Large intestine (tissue), 3 donors: ENCODE measurements around the gene MAPK7. TPM values are rescaled to one million over a fixed set of nuclear protein-coding genes. Genes with fewer than 3 reads are reported as not detected.
A peak's percentile ranks its signal among the peaks of the same experiment; 100 is the strongest.

Experiments
- DNase-seq, 2 donors: peaks; one replicate each; pipeline versions ENCODE4 v3.0.0 to v3.0.0-alpha.2; 2013
- H3K27ac ChIP-seq: one replicate; pipeline ENCODE4 v1.5.1; 2013; ENCODE audit warnings: low read length
- H3K27me3 ChIP-seq: 2 replicates; pipeline ENCODE4 v1.6.1; 2013; ENCODE audit warnings: low read length; ENCODE audit not compliant: control insufficient read depth, insufficient read depth
- H3K36me3 ChIP-seq: 2 replicates; pipeline ENCODE4 v1.6.1; 2013; ENCODE audit warnings: low read length; ENCODE audit not compliant: control insufficient read depth, insufficient read depth
- H3K4me1 ChIP-seq: one replicate; pipeline ENCODE4 v1.6.1; 2013; ENCODE audit warnings: low read length; ENCODE audit not compliant: control insufficient read depth, insufficient read depth
- H3K4me3 ChIP-seq: one replicate; pipeline ENCODE4 v1.5.1; 2013; ENCODE audit warnings: low read length
- H3K9me3 ChIP-seq: one replicate; pipeline ENCODE4 v1.6.1; 2013; ENCODE audit warnings: mild to moderate bottlenecking, low read depth, low read length, moderate library complexity; ENCODE audit not compliant: control insufficient read depth
- WGBS: methylation state at CpG from one replicate; pipeline ENCODE4 v1.1.5; 2013; ENCODE audit warnings: low lambda C conversion rate; ENCODE audit not compliant: insufficient coverage; 5-methylcytosine and 5-hydroxymethylcytosine counted together
- polyA plus RNA-seq: library from polyadenylated mRNA; unstranded; fragments of 120-200 nt; gene quantifications from one replicate; pipeline ENCODE4 v1.2.1, GENCODE V29; 2013

MAPK7 gene
- polyA plus RNA-seq, 1 donor: 20.4 TPM

DNA sequence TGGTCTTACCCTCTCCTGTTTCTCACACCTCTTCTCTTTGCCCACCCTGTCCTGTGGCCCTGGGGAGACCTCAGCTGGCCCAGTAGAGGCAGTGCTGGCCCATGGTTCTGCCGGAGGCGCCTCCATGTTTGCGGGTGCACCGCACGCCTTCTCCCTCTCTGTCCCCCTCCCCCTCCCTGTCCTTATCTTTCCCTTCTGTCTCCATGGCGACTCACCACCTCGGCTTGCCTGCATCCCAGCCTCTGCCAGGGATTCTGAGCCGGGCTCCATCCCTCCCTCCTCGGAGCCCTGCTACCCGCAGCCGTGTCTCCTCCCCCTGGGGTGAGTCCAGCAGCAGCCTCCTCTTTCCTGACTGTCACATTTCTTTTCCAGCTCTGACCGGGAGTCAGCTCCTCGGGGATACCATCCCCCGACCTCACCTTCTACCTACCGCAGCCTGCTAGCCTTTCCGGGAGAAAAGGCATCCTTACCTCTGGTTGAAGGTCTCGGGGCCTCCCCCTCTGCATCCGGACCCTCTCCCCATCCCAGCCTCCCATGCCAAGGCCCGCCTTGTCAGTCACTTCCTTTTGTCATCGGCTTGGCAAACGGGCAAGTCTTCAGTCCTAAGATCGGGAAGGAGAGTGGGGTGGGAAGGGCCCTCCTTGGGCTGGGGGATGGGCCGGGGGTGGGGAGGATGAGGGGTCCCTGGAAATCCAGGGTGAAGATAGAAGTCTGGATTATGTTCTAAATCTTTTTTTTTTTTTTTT lies 32.8 kb downstream of the MAPK7 start, which contains the start of gene RNF112:
RNF112 (plus strand) TSS at position 358 of the 746 bp plus-strand sequence; CDS start at position 535, 177 bp downstream.
- H3K36me3 ChIP-seq: no peaks in the 10 kb centered on the region
- no peaks in the 10 kb centered on the region for H3K27me3 ChIP-seq
- DNase-seq: peak in 1 of 2 donors; percentile 16
- no CpG with 5 or more reads among the region's 23 CpGs for WGBS
- H3K27ac ChIP-seq: no peak within 1 kb of the TSS
- no peaks in the 10 kb centered on the region for H3K4me1 ChIP-seq
- peak within 1 kb of the TSS; percentile 21 for H3K4me3 ChIP-seq
- H3K9me3 ChIP-seq: no peaks in the 10 kb centered on the region

GRCh38 chr17:19411631-19412030 lies 33.3 kb downstream of the MAPK7 start:
- no peak for DNase-seq
- Histone ChIP-seq H3K27ac (no peak overlapping the region), H3K36me3 (no peaks in the 10 kb centered on the region), H3K9me3 (no peaks in the 10 kb centered on the region), H3K4me3 (no peak overlapping the region), H3K4me1 (no peaks in the 10 kb centered on the region), H3K27me3 (no peaks in the 10 kb centered on the region)
- WGBS: no CpG with 5 or more reads among the region's 9 CpGs

DNA sequence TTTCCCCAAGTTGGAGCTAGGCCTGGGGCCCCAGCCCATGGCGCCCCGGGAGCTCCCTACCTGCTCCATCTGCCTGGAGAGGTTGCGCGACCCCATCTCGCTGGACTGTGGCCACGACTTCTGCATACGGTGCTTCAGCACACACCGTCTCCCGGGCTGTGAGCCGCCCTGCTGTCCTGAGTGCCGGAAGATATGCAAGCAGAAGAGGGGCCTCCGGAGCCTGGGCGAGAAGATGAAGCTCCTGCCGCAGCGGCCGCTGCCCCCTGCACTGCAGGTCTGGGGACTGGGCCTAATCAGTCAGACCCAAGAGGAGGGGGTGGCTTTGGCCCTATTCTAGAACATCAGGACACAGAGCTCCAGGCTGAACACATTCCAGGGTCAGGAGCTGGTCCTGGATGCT lies 34.2 kb downstream of the MAPK7 start:
- Histone ChIP-seq H3K36me3 (no peaks in the 10 kb centered on the region), H3K27ac (no peak overlapping the region), H3K27me3 (no peaks in the 10 kb centered on the region), H3K4me3 (no peak overlapping the region), H3K4me1 (no peaks in the 10 kb centered on the region), H3K9me3 (no peaks in the 10 kb centered on the region)
- no CpG with 5 or more reads among the region's 16 CpGs for WGBS
- DNase-seq: no peak

DNA sequence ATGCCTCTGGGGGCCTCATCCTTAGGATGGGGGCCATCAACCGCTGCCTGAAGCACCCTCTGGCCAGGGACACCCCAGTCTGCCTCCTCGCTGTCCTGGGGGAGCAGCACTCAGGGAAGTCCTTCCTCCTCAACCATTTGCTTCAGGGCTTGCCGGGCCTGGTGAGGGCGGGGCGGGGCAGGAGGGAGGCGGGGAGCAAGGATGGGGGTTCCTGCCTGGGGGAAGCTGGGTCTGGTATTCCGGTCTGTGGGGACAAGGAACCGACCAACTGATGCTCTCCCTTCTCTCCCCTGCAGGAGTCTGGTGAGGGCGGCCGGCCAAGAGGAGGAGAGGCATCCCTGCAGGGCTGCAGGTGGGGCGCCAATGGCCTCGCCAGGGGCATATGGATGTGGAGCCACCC lies 34.7 kb downstream of the MAPK7 start:
- DNase-seq: no peak
- Histone ChIP-seq H3K4me3 (no peak overlapping the region), H3K9me3 (no peaks in the 10 kb centered on the region), H3K27ac (no peak overlapping the region), H3K36me3 (no peaks in the 10 kb centered on the region), H3K27me3 (no peaks in the 10 kb centered on the region), H3K4me1 (no peaks in the 10 kb centered on the region)
- no CpG with 5 or more reads among the region's 12 CpGs for WGBS

GRCh38 chr17:19413761-19414160 lies 35.5 kb downstream of the MAPK7 start:
- WGBS: no CpG with 5 or more reads among the region's 5 CpGs
- Histone ChIP-seq H3K27ac (no peak overlapping the region), H3K36me3 (no peaks in the 10 kb centered on the region), H3K27me3 (no peaks in the 10 kb centered on the region), H3K4me1 (no peaks in the 10 kb centered on the region), H3K9me3 (no peaks in the 10 kb centered on the region), H3K4me3 (no peak overlapping the region)
- DNase-seq: no peak

DNA sequence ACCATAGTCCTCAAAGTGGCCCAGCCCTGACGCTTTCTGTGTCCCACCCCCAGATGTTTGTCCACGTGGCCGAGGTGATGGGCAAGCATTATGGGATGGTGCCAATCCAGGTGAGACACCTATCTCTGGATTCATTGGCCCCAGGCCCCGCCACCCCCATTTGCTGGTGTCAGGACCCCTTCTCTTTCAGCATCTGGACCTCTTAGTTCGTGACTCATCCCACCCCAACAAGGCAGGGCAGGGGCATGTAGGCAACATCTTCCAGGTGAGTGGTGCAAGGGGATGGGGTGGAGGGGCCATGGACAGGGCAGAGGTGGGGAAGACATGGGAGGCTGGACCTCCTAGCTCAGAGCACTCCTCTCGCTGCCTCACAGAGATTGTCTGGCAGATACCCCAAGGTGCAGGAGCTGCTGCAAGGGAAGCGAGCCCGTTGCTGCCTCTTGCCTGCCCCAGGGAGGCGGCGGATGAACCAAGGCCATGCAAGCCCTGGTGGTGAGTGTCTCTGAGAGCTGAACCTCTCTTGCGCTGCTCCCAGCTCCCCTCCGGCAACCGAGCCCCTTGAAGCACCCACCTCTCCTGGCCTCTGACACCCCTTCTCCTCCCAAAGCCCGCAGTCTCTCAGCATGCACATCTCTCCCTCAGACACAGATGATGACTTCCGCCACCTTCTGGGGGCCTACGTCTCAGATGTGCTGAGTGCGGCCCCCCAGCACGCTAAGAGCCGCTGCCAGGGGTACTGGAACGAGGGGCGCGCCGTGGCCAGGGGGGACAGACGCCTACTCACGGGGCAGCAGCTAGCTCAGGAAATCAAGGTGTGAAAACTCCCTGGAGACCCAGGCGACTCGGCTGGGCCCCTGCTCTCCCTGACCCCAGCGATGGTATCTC lies 36.3 kb downstream of the MAPK7 start:
- no CpG with 5 or more reads among the region's 28 CpGs for WGBS
- Histone ChIP-seq H3K9me3 (no peaks in the 10 kb centered on the region), H3K27ac (no peak overlapping the region), H3K4me3 (no peak overlapping the region), H3K4me1 (no peaks in the 10 kb centered on the region), H3K27me3 (no peaks in the 10 kb centered on the region), H3K36me3 (no peaks in the 10 kb centered on the region)
- DNase-seq: no peak

DNA sequence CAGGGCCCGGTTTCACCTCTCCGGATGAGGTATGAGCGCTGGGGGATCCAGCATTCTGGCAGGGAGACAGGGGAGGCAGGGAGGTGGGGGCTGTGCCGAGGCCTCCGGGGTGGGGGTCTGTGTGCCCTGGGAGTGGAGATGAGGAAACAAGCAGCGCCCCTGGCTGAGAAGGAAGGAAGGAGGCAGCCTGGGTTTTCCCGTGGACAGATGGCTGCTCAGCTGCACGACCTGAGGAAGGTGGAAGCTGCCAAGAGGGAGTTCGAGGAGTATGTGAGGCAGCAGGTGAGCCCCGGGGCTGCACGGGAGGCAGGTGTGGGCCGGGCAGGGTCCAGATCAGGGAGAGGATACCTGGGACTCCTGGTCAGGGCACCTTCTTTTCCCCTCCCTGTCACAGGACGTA lies 37.0 kb downstream of the MAPK7 start:
- H3K9me3 ChIP-seq: no peaks in the 10 kb centered on the region
- no peak overlapping the region for H3K27ac ChIP-seq
- no peaks in the 10 kb centered on the region for H3K27me3 ChIP-seq
- no CpG with 5 or more reads among the region's 13 CpGs for WGBS
- no peaks in the 10 kb centered on the region for H3K36me3 ChIP-seq
- H3K4me1 ChIP-seq: no peaks in the 10 kb centered on the region
- DNase-seq: no peak
- H3K4me3 ChIP-seq: no peak overlapping the region

DNA sequence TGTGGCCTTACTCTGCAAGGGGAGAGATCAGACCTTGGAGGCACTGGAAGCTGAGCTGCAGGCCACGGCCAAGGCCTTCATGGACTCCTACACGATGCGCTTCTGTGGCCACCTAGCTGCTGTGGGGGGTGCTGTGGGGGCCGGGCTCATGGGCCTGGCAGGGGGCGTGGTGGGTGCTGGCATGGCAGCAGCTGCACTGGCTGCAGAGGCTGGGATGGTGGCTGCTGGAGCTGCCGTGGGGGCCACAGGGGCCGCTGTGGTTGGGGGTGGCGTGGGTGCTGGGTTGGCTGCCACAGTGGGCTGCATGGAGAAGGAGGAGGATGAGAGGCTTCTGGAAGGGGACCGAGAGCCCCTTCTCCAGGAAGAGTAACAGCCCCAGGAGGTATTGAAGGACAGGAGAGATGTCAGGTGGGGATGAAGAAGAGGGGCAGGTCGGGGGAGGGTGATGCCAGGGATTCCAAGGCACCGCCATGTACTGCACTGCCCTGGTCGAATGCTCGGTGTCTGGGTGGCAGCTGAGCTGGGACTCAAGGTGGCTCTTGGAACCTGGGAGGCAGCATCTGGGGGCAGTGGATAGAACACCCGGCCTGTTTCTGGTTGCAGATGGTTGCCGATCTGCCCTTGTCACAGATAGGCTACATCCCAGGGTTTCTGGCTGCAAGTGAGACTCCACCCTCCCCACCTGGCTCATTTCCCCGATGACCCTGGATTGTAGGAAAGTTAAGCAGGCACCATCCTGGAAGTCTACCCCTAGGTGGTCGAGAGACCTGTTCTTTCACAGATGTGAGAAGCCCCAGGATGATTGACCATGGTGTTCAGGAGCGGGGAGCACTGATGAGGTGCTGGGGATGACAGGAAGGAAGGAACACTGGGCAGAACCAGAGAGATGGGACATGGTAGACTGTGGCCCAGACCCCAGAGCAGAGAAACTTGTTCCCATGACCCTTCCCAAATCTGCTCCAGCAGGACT lies 37.8 kb downstream of the MAPK7 start:
- DNase-seq: no peak
- no peaks in the 10 kb centered on the region for H3K36me3 ChIP-seq
- no peak overlapping the region for H3K27ac ChIP-seq
- H3K4me3 ChIP-seq: no peak overlapping the region
- H3K27me3 ChIP-seq: no peaks in the 10 kb centered on the region
- H3K9me3 ChIP-seq: no peaks in the 10 kb centered on the region
- H3K4me1 ChIP-seq: no peaks in the 10 kb centered on the region
- no CpG with 5 or more reads among the region's 18 CpGs for WGBS

DNA sequence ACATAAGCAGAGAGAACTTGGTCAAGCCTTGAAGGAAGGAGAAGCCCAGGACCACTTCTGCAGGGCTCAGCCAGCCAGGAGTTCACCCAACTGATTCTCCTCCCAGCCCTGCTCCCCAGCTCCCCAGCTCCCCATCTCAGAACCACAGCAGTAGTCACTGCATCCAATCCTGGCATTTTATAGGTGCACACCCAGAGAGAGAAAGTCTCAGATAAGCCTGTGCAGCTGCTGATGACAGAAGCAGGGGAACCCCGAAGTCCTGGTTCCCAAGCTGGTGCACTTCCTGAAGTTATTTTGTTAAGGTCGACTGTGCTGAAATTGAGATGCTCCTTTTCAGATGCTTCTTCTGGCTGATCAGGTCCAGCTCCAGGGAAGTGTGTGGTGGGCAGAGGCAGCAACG lies 39.3 kb downstream of the MAPK7 start:
- no CpG with 5 or more reads among the region's 3 CpGs for WGBS
- H3K4me1 ChIP-seq: no peaks in the 10 kb centered on the region

More for the DNA sequence above, 39.3 kb downstream of the MAPK7 start:
- H3K4me3 ChIP-seq: no peak overlapping the region
- no peaks in the 10 kb centered on the region for H3K27me3 ChIP-seq
- DNase-seq: no peak
- no peak overlapping the region for H3K27ac ChIP-seq
- no peaks in the 10 kb centered on the region for H3K9me3 ChIP-seq
- H3K36me3 ChIP-seq: no peaks in the 10 kb centered on the region
